ENCODE measurements around the gene HEXIM2. TPM values are rescaled to one million over a fixed set of nuclear protein-coding genes. Genes with fewer than 3 reads are reported as not detected.

The HEXIM2 gene
- total RNA-seq, 1 experiment from 2014 or later: 11.9 TPM

GRCh38 chr17:45195424-45195823 is 33.7 kb downstream of the HEXIM2 start (continued):
- TF ChIP-seq IRF2 (CRISPR knock-in tag; IDR thresholded peaks at IDR 0.05; ENCODE audit: borderline replicate concordance, low read depth): no peak
- TF ChIP-seq, protein P1, sequence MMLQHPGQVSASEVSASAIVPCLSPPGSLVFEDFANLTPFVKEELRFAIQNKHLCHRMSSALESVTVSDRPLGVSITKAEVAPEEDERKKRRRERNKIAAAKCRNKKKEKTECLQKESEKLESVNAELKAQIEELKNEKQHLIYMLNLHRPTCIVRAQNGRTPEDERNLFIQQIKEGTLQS (CRISPR knock-in tag; conservative IDR thresholded peaks at IDR 0.05): no peak
- TF ChIP-seq GTF2I (CRISPR knock-in tag; conservative IDR thresholded peaks at IDR 0.05): no peak
- no peak for TF ChIP-seq AFF4 (CRISPR knock-in tag; IDR thresholded peaks at IDR 0.05; ENCODE audit: borderline replicate concordance)
- no peak for TF ChIP-seq NFATC4 (CRISPR knock-in tag; IDR thresholded peaks at IDR 0.05)
- TF ChIP-seq FOXK1 (CRISPR knock-in tag; IDR thresholded peaks at IDR 0.05): no peak

GRCh38 chr17:45197108-45197507 is 35.4 kb downstream of the HEXIM2 start:
- DNase-seq (ENCODE audit: low spot score) (no peak), ATAC-seq (no peak)
- peaks cover 18% of the 10 kb centered on the region for H3K4me1 Mint-ChIP-seq
- H3K4me3 Mint-ChIP-seq: peak overlapping the region; percentile 23; the same call in 1 of the 2 replicates
- H3K9me3 Mint-ChIP-seq: peaks cover 4% of the 10 kb centered on the region; the same call in 1 of the 2 replicates
- H3K27me3 Mint-ChIP-seq (ENCODE audit: low read depth): no peaks in the 10 kb centered on the region
- CTCF ChIA-PET: interaction anchor here (0.6 to 7.2 kb wide), 59 partner anchors 7 to 991 kb away, joined by 3 to 340 read pairs (median 5); partner anchors contain the start of genes ACBD4, C1QL1, FMNL1 and HEXIM1
- POLR2A ChIA-PET: interaction anchor here (1.2 to 2.5 kb wide), 7 partner anchors 24 to 62 kb away, joined by 5 to 61 read pairs (median 11); partner anchors contain the start of genes ACBD4, HEXIM1 and HEXIM2
- peak overlapping the region; percentile 78; the same call in 1 of the 2 replicates for H3K27ac Mint-ChIP-seq
- no peaks in the 10 kb centered on the region for H3K36me3 Mint-ChIP-seq
- no peak for TF ChIP-seq TP53 (CRISPR knock-in tag; IDR thresholded peaks at IDR 0.05)
- TF ChIP-seq SOX15 (CRISPR knock-in tag; IDR thresholded peaks at IDR 0.05): no peak
- TF ChIP-seq, protein P2, sequence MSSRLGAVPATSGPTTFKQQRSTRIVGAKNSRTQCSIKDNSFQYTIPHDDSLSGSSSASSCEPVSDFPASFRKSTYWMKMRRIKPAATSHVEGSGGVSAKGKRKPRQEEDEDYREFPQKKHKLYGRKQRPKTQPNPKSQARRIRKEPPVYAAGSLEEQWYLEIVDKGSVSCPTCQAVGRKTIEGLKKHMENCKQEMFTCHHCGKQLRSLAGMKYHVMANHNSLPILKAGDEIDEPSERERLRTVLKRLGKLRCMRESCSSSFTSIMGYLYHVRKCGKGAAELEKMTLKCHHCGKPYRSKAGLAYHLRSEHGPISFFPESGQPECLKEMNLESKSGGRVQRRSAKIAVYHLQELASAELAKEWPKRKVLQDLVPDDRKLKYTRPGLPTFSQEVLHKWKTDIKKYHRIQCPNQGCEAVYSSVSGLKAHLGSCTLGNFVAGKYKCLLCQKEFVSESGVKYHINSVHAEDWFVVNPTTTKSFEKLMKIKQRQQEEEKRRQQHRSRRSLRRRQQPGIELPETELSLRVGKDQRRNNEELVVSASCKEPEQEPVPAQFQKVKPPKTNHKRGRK (CRISPR knock-in tag; IDR thresholded peaks at IDR 0.05; ENCODE audit: borderline replicate concordance): no peak
- TF ChIP-seq PREB (CRISPR knock-in tag; IDR thresholded peaks at IDR 0.05; ENCODE audit: borderline replicate concordance): no peak
- TF ChIP-seq ZSCAN18 (CRISPR knock-in tag; IDR thresholded peaks at IDR 0.05): no peak
- TF ChIP-seq, protein P3, sequence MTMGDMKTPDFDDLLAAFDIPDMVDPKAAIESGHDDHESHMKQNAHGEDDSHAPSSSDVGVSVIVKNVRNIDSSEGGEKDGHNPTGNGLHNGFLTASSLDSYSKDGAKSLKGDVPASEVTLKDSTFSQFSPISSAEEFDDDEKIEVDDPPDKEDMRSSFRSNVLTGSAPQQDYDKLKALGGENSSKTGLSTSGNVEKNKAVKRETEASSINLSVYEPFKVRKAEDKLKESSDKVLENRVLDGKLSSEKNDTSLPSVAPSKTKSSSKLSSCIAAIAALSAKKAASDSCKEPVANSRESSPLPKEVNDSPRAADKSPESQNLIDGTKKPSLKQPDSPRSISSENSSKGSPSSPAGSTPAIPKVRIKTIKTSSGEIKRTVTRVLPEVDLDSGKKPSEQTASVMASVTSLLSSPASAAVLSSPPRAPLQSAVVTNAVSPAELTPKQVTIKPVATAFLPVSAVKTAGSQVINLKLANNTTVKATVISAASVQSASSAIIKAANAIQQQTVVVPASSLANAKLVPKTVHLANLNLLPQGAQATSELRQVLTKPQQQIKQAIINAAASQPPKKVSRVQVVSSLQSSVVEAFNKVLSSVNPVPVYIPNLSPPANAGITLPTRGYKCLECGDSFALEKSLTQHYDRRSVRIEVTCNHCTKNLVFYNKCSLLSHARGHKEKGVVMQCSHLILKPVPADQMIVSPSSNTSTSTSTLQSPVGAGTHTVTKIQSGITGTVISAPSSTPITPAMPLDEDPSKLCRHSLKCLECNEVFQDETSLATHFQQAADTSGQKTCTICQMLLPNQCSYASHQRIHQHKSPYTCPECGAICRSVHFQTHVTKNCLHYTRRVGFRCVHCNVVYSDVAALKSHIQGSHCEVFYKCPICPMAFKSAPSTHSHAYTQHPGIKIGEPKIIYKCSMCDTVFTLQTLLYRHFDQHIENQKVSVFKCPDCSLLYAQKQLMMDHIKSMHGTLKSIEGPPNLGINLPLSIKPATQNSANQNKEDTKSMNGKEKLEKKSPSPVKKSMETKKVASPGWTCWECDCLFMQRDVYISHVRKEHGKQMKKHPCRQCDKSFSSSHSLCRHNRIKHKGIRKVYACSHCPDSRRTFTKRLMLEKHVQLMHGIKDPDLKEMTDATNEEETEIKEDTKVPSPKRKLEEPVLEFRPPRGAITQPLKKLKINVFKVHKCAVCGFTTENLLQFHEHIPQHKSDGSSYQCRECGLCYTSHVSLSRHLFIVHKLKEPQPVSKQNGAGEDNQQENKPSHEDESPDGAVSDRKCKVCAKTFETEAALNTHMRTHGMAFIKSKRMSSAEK (CRISPR knock-in tag; IDR thresholded peaks at IDR 0.05; ENCODE audit: borderline replicate concordance): no peak

All from WTC11 (cell line).